Activated CD8-positive, alpha-beta memory T cell treated with anti-CD3 and anti-CD28 coated beads for 4 hours (primary cell): ENCODE data around the gene VAPA.

ENCODE experiments used
- DNase-seq, 2 donors: peaks; one replicate each; pipeline ENCODE4 v3.0.0-alpha.2; 2020; ENCODE audit warnings: low read depth in 2 of 2

Gene VAPA

DNA sequence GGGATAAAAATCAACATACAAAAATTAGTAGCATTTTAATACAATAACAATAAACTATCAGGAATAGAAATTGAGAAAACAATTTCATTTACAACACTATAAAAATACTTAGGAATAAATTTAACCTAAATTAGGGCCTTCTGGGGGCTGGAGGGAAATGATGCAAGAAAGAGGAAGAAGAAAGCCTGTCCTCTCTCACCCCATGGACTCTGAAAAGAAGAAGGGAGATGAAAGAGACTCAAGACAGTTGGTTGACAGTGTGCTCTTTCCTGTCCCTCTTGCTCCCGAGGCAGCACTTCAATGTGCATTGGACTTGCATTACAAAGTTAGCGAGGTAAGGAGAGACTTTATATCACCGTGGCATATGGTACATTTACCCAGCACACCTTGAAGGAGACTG lies 88.5 kb downstream of the VAPA start:
- no peak for DNase-seq

DNA sequence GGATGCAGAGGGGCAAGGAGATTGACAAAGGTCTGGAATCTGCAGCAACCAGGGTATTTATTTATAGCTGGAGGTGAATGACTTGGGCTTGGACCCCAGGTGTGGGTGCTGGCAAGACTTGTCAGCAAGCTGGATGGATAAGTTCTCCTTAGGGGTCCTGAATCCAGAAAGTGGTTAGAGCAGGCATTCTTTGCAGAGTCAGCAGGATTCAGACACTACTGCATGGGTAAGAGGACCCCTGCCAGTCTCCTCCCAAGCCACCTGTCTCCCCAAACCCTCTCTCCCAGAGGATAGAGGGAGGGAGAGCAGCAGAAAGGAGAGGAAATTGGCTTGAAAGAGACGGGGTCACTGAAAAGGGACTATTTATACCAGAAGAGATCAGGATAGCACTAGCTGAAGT lies 89.5 kb downstream of the VAPA start:
- DNase-seq: no peak

DNA sequence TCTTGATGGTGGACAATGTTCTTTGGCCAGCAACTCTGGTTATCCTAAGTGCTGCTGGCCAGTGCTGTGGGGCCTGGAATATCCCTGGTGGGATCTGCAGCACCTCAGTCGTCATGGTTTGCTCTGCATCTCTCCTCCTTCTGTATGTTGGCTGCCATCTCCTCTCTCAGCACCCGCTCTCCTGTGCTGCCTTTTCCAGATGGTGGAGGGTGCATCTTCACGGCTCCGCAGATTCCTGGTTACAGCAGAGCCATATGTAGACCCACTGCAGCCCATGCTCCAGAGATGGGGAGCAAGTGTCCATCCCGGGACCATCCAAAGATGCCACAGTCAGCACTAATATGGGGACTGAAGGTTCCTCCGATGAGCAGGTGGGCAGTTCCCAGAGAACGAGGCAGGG lies 90.0 kb downstream of the VAPA start:
- DNase-seq: no peak

DNA sequence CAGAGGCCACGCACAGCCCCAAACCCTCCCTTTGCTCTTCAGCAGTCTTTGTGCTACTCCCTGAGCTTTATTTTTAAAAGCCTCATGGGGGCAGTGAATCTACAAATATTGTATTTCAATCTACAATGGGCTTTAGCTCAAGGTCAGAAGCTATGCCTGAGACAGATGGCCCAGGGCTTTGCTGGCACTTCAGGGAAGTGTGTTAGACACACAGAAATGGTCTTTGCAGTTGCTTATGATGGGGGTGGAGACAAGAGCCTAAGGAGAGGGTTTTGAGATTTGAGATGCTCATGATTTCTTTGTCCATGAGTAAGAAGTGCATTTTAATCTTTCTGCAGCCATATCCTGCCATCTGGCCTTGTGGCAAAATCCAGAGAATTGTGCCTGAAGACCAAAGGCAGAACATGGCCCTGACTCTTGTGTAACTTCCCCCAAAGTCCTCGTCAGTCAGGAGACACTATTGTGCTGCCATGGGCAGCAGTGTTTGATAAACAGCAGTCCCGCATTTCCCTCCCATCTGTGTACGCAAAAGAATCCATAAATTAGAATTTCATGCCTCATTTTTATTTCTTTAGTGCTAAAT lies 92.6 kb downstream of the VAPA start:
- no peak for DNase-seq

DNA sequence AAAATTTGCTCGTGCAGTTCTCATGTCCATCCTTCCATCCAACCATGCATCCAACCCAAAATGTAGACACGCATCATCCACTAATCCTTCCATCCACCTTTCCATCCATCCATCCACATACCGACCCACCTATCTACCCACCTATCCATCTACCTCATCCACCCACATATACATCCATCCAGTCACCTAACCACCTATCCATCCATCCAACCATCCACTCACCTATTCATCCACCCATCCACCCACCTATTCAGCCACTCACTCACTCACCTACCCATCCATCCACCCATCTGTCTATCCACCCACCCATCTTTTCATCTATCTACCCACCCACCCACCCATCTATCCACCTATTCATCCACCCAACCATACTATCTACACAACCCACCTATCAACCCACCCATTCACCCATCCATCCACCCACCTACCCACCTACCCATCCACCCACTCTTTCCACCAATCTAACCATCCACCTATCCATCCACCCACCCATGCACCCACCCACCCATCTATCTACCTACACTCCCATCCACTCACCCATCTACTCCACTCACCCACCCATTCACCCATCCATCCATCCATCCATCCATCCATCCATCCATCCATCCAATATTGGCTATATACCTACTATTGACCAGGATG lies 94.3 kb downstream of the VAPA start:
- no peak for DNase-seq
